CD4-positive, alpha-beta T cell treated with Interleukin-6 for 4 hours (primary cell): ENCODE data around the gene DENND1C.

ENCODE experiments used
- DNase-seq: peaks from one replicate; pipeline ENCODE4 v3.0.0-alpha.2; 2020; ENCODE audit warnings: mixed read lengths

The DENND1C gene

DNA sequence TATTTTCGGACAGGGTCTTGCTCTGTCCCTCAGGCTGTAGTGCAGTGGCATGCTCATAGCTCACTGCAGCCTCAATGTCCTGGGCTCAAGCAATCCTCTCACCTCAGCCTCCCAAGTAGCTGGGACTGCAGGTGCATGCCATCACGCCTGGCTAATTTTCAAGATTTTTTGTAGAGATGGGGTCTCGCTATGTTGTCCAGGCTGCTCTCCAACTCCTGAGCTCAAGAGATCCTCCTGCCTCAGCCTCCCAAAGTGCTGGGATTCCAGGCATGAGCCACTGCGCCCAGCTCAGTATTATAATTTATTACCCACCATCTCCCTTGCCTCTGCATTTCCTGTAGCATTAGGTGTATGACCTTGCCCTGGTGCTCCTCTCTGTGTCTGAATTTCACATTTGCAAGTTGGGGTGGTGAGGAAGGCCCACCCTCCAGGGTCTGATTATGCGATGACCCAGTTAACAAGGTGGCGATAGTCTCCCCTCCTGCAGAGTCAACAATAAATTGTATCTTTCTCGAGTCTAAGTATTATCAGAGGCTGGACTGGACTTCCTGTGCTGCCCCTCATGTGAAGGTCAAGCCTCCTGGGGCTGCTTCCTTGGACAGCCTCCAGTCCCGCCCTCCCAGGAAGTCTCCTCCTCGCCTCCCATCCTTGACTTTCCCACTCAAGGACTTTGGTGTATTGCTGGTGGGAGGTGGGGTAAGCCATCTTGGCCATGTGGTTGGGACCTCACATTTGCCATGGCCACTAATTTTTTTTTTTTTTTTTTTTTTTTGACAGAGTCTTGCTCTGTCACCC is 22.0 kb upstream of the DENND1C start:
- no peak for DNase-seq

DNA sequence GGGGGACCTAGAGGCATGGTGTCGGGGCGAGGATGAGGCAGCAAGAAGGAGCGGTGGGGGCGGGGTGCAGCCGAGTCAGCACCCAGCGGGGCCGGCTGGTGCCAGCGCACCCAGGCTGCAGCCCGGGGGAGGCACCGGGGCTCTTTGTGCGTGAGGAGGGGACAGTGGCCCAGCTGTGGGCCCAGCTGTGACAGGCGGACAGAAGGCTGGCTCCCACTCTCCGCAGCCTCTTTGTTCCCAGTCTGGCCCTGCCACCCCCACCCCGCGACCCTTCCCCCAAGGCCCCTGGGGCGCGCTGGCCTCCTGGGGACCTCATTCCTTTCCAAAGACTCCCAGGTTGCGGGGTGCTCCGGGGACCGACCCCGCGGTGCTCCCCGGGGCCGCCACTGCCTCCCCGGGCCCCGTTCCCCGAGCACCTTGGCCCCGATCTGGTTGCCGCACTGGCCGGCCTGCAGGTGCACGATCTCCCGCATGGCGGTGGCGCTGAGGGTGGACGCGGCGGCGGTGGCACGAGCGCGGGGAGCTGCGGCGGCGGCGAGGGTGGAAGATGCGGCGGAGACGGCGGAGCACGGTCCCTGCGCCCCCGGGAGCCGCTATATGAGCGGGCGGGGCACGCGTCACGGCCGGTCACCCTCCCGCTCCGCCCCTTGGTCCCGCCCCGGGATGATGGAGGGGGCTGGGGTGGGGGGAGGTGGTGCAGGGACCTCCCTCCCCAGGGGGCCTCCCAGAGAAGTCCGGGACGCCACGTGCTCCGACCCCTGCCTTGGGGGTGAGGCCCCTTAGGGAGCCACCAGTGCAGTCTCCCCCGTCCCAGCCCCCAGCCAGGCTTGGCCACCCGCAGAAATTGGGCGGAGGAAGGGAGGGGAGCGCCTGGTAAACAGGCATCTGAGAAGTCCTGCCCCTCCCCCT is 20.4 kb upstream of the DENND1C start, which contains the start of gene TUBB4A:
Gene TUBB4A, minus strand, starts transcription at position 570 of the 909 bp plus-strand sequence. Its CDS starts 97 bp downstream, at position 473.
- DNase-seq = peak; percentile 57

DNA sequence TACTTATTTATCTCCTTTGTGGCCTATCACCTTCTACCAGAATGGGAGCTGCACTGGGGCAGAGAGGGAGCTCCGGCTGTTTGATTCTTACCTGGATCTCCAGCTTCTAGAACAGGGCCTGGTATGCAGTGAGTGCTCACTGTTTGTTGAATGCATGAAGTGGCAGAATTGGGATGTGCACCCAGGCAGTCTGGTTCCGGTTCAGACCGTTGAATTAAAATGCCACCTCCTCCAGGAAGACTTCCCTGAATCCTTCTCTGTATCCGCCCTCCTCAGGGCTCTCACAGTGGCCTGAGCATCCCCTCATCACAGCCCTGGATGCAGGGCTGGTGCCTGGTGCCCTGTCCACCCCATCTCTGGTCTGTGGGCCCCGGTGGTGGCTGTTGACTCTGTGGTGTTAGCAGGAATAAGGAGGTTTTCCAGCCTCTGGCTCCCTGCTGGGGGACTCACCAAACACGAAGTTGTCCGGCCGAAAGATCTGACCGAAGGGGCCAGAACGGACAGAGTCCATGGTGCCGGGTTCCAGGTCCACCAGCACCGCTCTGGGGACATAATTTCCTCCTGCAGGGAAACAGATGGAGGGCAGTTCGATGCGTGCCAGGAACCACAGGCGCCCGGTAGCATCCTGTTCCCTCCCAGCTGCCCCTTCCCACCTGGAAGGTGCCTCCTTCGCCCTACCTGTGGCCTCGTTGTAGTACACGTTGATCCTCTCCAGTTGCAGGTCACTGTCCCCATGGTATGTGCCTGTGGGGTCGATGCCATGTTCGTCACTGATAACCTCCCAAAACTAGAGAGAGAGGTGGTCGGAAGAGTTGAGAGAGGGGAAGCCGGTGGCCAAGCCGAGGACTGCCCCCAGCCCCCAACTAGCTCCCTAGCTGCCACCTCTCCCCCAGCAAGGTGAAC is 19.5 kb upstream of the DENND1C start:
- no peak for DNase-seq

DNA sequence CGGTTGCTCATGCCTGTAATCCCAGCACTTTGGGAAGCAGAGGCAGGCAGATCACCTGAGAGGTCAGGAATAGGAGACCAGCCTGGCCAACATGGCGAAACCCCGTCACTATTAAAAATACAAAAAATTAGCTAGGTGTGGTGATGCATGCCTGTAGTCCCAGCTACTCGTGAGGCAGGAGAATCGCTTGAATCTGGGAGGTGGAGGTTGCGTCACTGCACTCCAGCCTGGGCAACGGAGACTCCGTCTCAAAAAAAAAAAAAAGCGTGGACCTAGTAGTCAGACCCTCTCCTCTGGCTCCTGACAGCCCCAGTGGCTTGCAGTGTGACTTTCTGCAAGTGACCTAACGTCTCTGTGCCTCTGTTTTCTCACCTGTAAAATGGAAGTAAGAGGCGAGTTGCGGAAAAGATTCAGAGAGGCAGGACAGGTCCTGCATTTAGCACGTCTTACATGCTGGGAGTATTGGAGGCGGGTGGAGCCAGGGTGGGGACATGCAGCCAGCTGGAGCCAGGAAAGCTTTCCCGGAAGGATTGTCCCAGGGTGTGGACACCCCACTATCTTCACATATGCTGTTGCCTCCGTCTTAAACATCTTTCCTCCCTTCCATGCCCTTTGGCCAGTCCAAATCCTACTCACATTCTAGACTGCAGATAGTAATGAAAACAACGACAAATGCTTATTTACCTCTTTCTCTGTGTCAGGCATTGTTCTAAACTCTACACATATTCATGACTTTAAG is 17.6 kb upstream of the DENND1C start:
- DNase-seq = no peak

DNA sequence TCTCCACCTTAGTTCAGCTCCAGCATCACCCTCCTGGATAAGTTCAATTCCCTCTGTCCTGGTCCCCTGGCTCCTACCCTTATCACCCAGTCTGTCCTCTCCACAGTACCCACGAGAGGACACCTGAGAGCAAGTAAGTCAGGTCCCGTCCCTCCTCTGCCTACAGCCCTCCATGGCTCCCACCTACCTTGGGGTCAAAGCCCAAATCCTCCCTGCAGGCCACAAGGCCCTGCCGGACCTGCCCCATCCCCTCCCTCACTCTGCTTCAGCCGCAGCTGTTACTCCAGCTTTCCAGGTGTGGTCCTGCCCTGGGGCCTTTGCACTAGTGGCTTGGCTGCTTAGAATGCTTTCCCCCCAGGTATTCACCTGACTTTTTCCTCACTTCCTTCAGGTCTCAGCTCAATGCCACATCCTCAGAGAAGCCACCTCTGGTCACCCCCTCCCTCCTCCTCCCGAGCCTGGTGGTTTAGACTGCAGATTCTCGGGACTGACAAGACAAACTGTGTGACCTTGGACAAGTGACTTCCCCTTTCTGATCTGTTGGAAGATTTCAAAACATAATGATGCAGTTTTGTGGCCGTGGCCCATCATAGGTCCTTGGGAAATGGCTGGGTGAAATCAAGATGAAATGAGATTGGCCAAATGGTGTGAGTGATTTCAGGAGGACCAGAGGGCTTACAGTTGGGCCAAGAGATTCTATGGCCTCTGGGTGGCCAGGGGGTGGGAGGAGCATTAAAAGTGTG is 16.9 kb upstream of the DENND1C start:
- DNase-seq = no peak

DNA sequence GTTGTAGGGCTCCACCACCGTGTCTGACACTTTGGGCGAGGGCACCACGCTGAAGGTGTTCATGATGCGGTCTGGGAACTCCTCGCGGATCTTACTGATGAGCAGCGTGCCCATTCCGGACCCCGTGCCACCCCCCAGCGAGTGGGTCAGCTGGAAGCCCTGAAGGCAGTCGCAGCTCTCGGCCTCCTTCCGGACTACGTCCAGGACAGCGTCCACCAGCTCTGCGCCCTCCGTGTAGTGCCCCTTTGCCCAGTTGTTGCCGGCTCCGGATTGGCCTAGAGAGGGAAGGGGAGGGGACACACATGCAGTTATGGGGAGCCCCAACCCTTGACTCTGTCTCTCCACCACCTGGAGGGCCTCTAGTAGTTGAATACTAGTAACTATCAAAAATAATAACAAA is 14.4 kb upstream of the DENND1C start:
- no peak for DNase-seq

DNA sequence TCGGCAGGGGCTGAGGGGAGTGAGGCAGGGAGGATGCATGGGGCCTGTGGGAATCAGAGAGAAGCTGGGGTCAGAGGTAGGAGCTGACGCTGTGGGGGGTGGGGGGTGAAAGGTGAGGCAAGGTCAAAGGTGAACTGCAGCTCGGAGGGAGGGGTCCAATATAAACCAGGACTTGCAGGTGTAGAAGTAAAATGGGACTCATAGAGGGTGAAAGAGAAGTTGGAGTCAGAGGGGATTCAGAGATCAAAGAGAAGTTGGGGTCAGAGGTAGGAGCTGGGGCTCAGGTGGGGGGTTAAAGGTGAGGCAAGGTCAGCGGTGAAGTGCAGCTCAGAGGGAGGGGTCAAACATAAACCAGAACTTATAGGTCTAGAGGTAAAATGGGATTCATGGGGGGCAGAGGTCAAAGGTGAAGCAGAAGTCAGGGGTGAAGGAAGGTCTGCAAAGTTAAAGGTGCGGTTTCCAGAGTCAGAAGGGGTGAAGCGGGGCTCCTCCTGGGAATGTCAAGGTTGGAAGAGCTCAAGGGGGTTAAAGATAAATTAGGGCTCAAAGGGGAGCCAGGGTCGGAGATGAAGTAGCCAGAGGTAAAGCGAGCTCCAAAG is 12.9 kb upstream of the DENND1C start:
- no peak for DNase-seq

DNA sequence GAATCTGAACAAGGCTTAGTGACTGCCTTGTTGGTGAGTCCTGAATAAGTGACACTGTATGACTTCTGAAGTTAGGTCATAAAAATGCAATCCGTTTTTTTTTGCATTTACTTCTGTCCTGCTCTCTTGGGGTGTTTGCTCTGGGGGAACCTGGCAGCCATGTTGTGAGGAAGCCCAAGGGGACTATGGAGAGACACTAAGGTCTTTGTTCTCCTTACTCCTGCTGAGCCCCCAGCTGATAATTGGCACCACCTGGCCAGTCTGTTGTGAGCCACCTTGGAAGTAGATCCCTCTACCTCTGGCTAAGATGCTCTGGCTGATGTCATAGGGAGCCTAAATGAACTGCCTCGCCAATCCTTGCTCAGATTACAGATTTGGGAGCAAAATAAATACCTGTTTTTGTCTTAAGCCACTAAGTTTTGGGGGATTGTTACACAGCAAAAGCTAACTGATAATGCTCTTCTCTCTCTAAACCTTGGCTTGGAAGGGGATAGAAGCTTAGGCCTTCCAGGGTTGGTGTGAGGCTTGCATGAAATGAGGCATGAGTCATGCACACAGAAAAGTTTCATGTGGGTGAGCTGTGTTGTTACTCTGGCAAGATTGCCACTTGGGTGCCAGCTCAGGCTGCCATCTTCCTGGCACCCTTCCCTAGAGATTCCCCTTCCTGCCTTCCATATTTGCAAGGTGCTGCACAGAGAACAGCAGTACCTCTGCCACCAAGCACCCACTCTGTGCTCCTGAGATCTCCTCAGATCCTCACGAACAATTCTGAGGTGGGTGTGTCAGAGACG is 10.4 kb upstream of the DENND1C start:
- no peak for DNase-seq

DNA sequence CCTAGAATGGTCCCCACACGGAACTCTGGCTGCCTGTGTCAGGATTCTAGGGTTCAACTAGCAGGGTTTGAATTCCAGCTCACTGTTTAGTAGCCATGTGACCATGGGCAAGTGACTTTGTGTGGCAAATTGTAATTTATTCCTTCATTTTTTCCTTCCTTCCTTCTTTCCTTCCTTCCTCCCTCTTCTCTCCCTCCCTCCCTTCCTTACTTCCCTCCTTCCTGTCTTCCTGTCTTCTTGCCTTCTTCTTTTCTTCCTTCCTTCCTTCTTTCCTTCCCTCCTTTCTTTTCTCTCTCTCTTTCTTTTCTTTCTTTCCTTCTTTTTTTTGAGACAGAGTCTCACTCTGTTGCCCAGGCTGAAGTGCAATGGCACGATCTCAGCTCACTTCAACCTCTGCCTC is 8.5 kb upstream of the DENND1C start:
- no peak for DNase-seq

DNA sequence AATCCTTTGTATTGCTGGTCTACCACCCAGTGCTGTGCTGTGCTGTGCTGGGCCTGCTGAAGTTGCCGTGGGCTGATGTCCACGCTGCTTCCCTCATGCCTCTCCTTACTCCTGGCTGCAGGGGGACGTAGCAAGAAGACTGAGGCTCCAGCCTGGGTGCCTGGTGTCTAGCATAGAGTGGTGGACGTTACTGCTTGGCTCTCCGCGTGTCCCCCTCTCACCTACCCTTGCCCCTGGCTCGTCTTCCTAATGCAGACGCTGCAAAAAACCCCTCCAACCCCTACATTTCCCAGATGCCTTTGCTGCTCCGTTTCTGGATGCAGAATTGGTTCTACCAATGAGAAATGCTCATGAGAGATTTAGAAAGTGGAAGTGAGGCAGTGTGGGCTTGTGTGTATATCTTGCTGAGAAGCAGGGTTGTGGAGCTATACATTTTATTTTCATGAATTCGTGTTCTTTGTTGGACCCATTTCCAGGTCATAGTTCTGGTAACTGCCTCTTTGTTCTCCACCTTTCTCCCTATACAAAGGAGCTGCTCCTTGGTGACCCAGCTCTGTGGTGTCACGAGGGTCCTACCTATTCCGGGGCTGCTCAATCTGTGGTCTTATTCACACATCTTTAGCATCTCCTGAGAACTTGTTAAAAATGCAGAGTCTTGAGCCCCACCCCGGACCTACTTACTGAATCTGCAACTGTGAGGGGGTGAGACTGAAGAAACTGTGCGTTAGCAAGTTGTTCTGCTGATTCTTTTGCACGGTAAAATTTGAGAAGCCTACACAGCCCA is 7.9 kb upstream of the DENND1C start:
- DNase-seq = no peak

DNA sequence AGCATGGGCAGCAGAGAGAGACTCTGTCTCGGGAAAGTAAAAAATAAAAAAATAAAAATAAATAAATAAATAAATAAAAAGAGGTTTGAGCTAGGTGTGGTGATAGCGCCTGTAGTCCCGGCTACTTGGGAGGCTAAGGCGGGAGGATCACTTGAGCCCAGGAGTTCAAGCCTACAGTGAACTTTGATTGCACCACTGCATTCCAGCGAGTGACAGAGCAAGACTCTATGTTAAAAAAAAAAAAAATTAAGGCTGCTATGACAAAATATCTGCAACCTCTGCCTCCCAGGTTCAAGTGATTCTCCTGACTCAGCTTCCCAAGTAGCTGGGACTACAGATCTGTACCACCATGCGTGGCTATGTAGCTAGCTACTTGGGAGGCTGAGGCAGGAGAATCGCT is 3.2 kb upstream of the DENND1C start:
- no peak for DNase-seq

DNA sequence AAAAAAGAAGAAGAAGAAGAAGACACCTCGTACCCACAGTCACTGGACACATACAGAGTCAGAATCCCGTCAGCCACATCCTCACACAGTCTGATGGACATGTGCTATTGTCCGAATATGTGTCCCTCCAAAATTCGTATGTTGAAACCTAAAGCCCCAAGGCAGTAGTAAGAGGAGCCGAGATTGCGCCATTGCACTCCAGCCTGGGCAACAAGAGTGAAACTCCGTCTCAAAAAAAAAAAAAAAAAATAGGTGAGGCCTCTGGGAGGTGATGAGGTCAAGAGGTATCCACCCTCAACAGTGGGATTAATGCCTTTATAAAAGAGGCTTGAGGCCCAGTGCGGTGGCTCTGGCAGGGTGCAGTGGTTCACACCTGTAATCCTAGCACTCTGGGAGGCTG is 2.6 kb upstream of the DENND1C start:
- no peak for DNase-seq

DNA sequence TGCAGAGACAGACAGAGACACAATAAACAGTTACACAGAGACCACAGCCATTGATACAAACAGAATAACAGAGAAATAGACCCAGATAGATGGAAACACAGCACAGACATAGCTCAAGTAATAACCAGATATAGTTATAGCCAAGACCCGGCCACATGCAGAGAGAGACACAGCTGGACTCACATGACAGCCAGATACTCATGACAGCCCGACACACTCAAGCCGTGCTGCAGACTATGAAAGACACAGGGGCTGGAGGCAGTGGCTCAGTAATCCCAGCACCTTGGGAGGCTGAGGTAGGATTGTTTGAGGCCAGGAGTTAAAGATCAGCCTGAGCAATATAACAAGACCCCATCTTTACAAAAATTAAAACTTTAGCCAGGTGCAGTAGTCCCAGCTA is 1.6 kb upstream of the DENND1C start:
- no peak for DNase-seq

DNA sequence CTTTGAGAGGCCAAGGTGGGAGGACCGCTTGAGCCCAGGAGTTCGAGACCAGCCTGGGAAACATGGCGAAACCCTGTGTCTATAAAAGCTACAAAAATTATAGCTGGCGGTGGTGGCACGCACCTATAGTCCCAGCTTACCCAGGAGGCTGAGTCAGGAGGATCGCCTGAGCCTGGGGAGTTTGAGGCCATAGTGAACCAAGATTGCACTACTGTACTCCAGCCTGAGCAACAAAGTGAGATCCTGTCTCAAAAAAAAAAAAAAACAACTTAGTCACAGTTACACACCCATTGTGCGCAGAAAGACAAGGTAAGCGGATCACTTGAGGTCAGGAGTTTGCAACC is 728 bp upstream of the DENND1C start:
- peak; percentile 27 for DNase-seq

DNA sequence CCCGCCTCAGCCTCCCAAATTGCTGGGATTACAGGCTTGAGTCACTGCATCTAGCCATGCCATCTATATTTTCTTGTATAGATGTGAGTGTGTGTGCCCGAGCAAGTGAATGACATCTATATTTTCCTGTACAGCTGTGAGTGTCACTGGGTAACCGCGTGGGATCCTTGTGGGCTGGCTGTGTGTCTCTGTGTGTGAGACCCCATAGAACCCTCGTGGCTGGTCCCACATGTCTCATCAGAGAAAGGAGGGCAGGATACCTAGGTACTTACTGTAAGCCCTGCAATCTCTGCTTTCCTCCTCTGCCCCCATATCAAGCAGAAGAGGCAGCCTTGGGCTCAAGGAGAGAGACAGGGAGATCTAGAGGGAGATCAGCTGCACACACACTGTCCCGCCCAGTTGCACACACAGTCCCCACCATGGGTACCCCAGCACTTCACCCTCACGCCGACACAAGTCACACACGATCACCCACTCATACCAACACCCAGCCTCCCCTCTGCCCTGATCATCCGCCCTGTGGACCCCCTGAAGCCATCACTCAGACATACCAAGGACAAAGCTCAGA is 655 bp downstream of the DENND1C start:
- peak; percentile 26 for DNase-seq

DNA sequence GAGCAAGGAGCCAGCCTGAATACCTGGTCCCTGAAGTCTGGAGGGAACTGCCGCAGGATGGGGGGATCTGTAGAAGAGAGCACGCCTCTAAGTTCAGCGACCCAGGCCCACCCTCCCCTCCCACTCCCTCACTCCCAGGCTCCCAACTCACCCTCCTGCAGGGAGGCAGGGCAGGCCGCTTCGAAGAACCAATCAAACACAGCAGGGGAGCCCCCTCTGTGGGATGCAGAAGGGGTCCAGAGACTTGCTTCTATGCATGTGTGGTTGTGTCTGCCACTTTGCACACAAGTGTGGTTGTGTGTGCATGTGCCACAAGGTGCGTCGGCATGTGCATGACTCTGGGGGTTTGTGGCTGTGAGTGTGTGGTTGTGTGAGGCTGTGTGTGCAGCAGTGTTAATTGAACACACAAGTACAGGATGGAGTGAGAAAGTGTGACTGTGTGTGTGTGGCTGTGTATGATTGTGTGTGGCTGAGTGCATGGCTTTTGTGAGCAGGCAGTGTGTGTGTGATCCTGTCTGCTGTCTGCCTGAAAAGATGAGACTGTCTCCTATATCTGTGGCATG is 1.7 kb downstream of the DENND1C start:
- DNase-seq = no peak

DNA sequence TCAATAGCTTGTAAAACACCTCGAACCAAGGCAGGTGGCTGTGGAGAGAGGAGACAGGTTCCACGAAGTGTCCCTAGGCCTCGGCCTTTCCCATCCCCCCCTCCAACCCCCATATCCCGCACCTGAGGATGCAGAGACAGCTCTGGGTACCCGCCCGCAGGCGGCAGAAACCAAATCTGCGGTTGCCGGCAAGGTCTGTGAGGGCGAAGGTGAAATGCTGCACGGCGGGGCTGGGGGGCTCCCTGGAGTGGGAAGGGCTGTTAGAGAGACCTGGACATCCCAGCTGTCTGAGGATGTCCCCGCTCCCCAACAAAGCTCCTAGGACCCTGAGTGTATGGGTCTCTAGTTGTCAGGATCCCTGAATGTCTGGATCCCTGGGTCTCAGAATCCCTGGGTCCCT is 2.8 kb downstream of the DENND1C start:
- DNase-seq = no peak

DNA sequence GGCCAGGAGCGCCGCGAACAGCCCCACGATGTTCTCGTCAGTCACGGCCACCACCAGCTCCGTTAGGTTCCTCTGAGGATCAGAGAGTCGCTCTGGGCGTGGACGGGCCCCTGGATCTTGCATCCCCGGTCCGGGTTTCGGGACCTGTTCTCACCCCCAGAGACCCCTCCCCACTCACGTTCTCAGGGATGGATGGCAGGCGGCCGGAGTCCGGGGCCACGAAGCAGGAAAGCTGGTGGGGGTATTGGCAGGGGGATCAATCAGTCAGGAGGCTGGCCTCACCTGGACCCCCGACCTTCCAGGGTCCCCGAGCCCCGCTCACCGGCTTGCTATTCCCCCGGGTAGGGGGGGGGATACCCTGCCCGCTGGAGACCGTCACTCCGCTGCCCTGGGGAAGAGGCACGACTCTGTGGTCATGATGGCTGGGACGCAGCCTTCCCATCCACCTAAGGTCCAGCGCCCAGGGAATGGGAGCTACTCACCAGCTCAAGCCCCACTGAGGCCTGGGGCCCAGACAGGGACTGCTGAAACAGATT is 4.6 kb downstream of the DENND1C start:
- DNase-seq = no peak
